HG03159 (cell line): ENCODE data around the gene RGS6.

Experiments used
- ATAC-seq: cut with Tn5 transposase; IDR thresholded peaks from one replicate; pipeline ENCODE4 v1.9.1; 2021; ENCODE audit warnings: mild to moderate bottlenecking, moderate library complexity; ENCODE audit not compliant: unreplicated experiment

RGS6 gene

GRCh38 chr14:71943695-71944018 is 11.4 kb downstream of the RGS6 start:
- ATAC-seq: no peak

GRCh38 chr14:71947947-71948500 is 15.8 kb downstream of the RGS6 start:
- ATAC-seq: no peak

GRCh38 chr14:71952381-71953363 is 20.4 kb downstream of the RGS6 start:
- no peak for ATAC-seq

- ATAC-seq: peak; percentile 79
Observed at GRCh38 chr14:71956920-71957563, 24.8 kb downstream of the RGS6 start.

GRCh38 chr14:71959055-71959454 is 26.8 kb downstream of the RGS6 start:
- ATAC-seq: no peak

- ATAC-seq: no peak
Observed at GRCh38 chr14:71960494-71961353, 28.5 kb downstream of the RGS6 start.

GRCh38 chr14:71961972-71962371 is 29.7 kb downstream of the RGS6 start:
- no peak for ATAC-seq

- ATAC-seq: no peak
Observed at GRCh38 chr14:71964716-71965115, 32.5 kb downstream of the RGS6 start.

- no peak for ATAC-seq
Observed at GRCh38 chr14:71966528-71966927, 34.3 kb downstream of the RGS6 start.

- ATAC-seq: no peak
Observed at GRCh38 chr14:71967704-71968103, 35.5 kb downstream of the RGS6 start.

- no peak for ATAC-seq
Observed at GRCh38 chr14:71970272-71970671, 38.0 kb downstream of the RGS6 start.

GRCh38 chr14:71985538-71986189 is 53.4 kb downstream of the RGS6 start:
- ATAC-seq: no peak

GRCh38 chr14:71988476-71988875 is 56.2 kb downstream of the RGS6 start:
- ATAC-seq: no peak

- ATAC-seq: no peak
Observed at GRCh38 chr14:71988939-71989338, 56.7 kb downstream of the RGS6 start.

GRCh38 chr14:71994416-71994815 is 62.2 kb downstream of the RGS6 start:
- ATAC-seq: no peak

- ATAC-seq: no peak
Observed at GRCh38 chr14:71995741-71996140, 63.5 kb downstream of the RGS6 start.

- ATAC-seq: no peak
Observed at GRCh38 chr14:71996610-71997009, 64.4 kb downstream of the RGS6 start.

GRCh38 chr14:72000907-72001306 is 68.7 kb downstream of the RGS6 start:
- no peak for ATAC-seq

GRCh38 chr14:72002731-72003130 is 70.5 kb downstream of the RGS6 start:
- ATAC-seq: no peak

- no peak for ATAC-seq
Observed at GRCh38 chr14:72008666-72009065, 76.4 kb downstream of the RGS6 start.

- ATAC-seq: no peak
Observed at GRCh38 chr14:72010474-72010873, 78.2 kb downstream of the RGS6 start.
